Transverse colon (tissue), 4 donors: ENCODE results near the gene ZFHX3.
"Not testable (repeated sequence)": the region's sequence is repeated elsewhere in the genome, so short reads cannot be mapped to it uniquely, and the experiment has no call there.

Source experiments
- EP300 ChIP-seq: sonication (generic); formaldehyde crosslinking; IDR thresholded peaks from one replicate; pipeline ENCODE4 v1.6.1; 2017; ENCODE audit warnings: antibody characterized with exemption, low read depth
- POLR2A ChIP-seq: fragments of 450-650 bp; IDR thresholded peaks from one replicate; pipeline ENCODE4 v1.6.1; 2016; ENCODE audit warnings: antibody characterized with exemption, mild to moderate bottlenecking, moderate library complexity
- POLR2AphosphoS5 ChIP-seq, 3 donors: sonication (generic); formaldehyde crosslinking; IDR thresholded peaks; one replicate each; pipeline ENCODE4 v1.6.1; 2016; ENCODE audit warnings: antibody characterized with exemption in 3 of 3
- TF ChIP-seq, protein P1 (sequence below), 5 experiments: fragments of 200-600 bp in 3 of 5; fragments of 450-650 bp in 2 of 5; sonication (generic) in 3 of 5; IDR thresholded peaks; 1 replicate in 2 of 5; 2 replicates in 3 of 5; pipeline ENCODE4 v1.5.1; 2016 to 2017; ENCODE audit warnings: antibody characterized with exemption in 5 of 5, inconsistent platforms in 3 of 5, mild to moderate bottlenecking in 2 of 5, moderate library complexity in 1 of 5

DNA sequence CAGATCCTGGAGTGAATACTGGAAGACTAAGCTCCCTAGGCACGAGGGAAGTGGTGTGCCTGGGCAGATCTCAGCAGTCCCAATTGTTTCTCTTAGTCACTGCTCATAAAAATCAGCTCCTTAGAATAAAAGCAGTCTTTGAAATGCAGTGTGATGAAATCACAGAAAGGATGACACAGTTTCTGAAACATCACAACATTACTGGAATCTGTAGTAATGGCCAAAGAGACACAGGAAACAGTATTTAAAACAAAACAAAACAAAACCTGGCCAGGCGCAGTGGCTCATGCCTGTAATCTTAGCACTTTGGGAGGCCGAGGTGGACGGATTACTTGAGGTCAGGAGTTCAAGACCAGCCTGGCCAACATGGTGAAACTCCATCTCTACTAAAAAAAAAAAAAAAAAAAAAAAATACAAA lies 34.7 kb upstream of the ZFHX3 start:
- TF ChIP-seq POLR2A, EP300: not testable (repeated sequence)
- TF ChIP-seq, protein P1, sequence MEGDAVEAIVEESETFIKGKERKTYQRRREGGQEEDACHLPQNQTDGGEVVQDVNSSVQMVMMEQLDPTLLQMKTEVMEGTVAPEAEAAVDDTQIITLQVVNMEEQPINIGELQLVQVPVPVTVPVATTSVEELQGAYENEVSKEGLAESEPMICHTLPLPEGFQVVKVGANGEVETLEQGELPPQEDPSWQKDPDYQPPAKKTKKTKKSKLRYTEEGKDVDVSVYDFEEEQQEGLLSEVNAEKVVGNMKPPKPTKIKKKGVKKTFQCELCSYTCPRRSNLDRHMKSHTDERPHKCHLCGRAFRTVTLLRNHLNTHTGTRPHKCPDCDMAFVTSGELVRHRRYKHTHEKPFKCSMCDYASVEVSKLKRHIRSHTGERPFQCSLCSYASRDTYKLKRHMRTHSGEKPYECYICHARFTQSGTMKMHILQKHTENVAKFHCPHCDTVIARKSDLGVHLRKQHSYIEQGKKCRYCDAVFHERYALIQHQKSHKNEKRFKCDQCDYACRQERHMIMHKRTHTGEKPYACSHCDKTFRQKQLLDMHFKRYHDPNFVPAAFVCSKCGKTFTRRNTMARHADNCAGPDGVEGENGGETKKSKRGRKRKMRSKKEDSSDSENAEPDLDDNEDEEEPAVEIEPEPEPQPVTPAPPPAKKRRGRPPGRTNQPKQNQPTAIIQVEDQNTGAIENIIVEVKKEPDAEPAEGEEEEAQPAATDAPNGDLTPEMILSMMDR (IDR thresholded peaks at IDR 0.05), result not testable (repeated sequence)
- TF ChIP-seq POLR2AphosphoS5 (IDR thresholded peaks at IDR 0.05), result peak in 2 of 3 donors; percentile 32
